CD4-positive, alpha-beta T cell (primary cell): ENCODE measurements around the gene KRTAP21-1. TPM values are rescaled to one million over a fixed set of nuclear protein-coding genes. Genes with fewer than 3 reads are reported as not detected.

Experiments
- ATAC-seq: fragments of 200-7000 bp; cut with Tn5 transposase; one replicate; pipeline ENCODE4 v1.10.0; 2022; ENCODE audit warnings: mild to moderate bottlenecking; ENCODE audit not compliant: poor library complexity
- CTCF ChIA-PET: fragments of 350-600 bp; sonication (Branson Sonifier 250); formaldehyde crosslinking; loops from one replicate; lab custom pipeline; 2021; ENCODE audit warnings: antibody characterized with exemption, inconsistent platforms; lab: Charles Lee
- POLR2A ChIA-PET: fragments of 350-600 bp; sonication (Branson Sonifier 250); formaldehyde crosslinking; loops from one replicate; lab custom pipeline; 2021; ENCODE audit warnings: antibody characterized with exemption, inconsistent platforms; lab: Charles Lee
- DNase-seq, 14 experiments: peaks; one replicate each; pipeline ENCODE4 v3.0.0-alpha.2; 2013 to 2020; ENCODE audit warnings: mixed read lengths in 2 of 14
- H3K27ac ChIP-seq, 2 donors: one replicate each; pipeline versions ENCODE4 v1.5.1 to v1.7.0; 2013; ENCODE audit warnings: low read length in 2 of 2, low read depth in 1 of 2, mild to moderate bottlenecking in 1 of 2
- H3K27me3 ChIP-seq, 2 experiments: 1 replicate in 1 of 2; 2 replicates in 1 of 2; pipeline versions ENCODE4 v1.6.1 to v1.7.0; 2013; ENCODE audit warnings: low read length in 2 of 2, control low read depth in 1 of 2, mild to moderate bottlenecking in 1 of 2, moderate library complexity in 1 of 2; ENCODE audit not compliant: insufficient read depth in 2 of 2, control insufficient read depth in 1 of 2
- H3K36me3 ChIP-seq: one replicate; pipeline ENCODE4 v1.6.1; 2013; ENCODE audit warnings: low read length, control low read depth; ENCODE audit not compliant: insufficient read depth
- H3K4me1 ChIP-seq: one replicate; pipeline ENCODE4 v1.6.1; 2013; ENCODE audit warnings: low read length, control low read depth; ENCODE audit not compliant: insufficient read depth
- H3K4me3 ChIP-seq: one replicate; pipeline ENCODE4 v1.5.1; 2013; ENCODE audit warnings: mild to moderate bottlenecking, low read length, moderate library complexity
- H3K9me3 ChIP-seq, 2 experiments: 1 replicate in 1 of 2; 2 replicates in 1 of 2; pipeline versions ENCODE4 v1.6.1 to v1.7.0; 2013; ENCODE audit warnings: low read length in 2 of 2, mild to moderate bottlenecking in 2 of 2, control low read depth in 1 of 2, moderate library complexity in 1 of 2; ENCODE audit not compliant: control insufficient read depth in 1 of 2, insufficient read depth in 1 of 2
- H3K27ac Mint-ChIP-seq: one replicate; pipeline ENCODE4 v1.8.0; 2020; ENCODE audit warnings: mixed read lengths
- H3K27me3 Mint-ChIP-seq: one replicate; pipeline ENCODE4 v1.8.0; 2021; ENCODE audit warnings: mixed read lengths
- H3K36me3 Mint-ChIP-seq: one replicate; pipeline ENCODE4 v1.8.0; 2021; ENCODE audit warnings: low read depth, mixed read lengths
- H3K4me1 Mint-ChIP-seq: one replicate; pipeline ENCODE4 v1.8.0; 2021; ENCODE audit warnings: low read depth, mixed read lengths
- H3K4me3 Mint-ChIP-seq: one replicate; pipeline ENCODE4 v1.8.0; 2020; ENCODE audit warnings: mild to moderate bottlenecking, mixed read lengths
- H3K9me3 Mint-ChIP-seq: one replicate; pipeline ENCODE4 v1.8.0; 2020; ENCODE audit warnings: mixed read lengths
- CTCF ChIP-seq: fragments of 200-600 bp; IDR thresholded peaks from one replicate; pipeline ENCODE4 v1.8.0; 2022; ENCODE audit warnings: antibody characterized with exemption, mild to moderate bottlenecking
- intact Hi-C, 2 experiments: fragments of 100-400 bp; cut with DNase I in 1 of 2; cut with micrococcal nuclease in 1 of 2; formaldehyde crosslinking; loops; one replicate each; pipeline versions ENCODE4 v1.15.1 to v1.9.0; 2023 to 2025; cut with DNase I, micrococcal nuclease
- total RNA-seq, 174 experiments: library from RNA in 2 of 174; stranded (reverse) in 2 of 174; gene quantifications; one replicate each; pipeline ENCODE4 v1.2.3 and lab custom pipeline; 2021 to 2026

KRTAP21-1 gene
- total RNA-seq, 2 experiments from 2014 or later, result not detected

DNA sequence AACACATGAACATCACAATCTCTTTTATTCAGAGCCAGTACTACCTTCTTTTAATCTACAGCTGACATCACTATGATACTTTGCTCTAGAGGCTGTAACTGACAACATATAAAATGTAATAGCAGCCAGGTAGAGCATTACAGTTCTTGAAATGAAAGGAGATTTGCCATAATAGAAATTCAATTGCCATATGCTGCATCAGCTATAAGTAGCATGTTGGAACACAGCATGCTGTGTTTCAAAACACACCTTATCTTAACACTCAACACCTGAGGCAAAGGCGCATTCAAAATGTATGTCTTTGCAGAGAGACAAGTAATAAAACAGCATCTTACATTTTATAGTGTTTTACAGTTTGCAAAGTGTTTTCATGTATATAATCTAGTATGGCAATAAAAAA is 24.0 kb upstream of the KRTAP21-1 start:
- Mint-ChIP-seq H3K36me3 (no peaks in the 10 kb centered on the region), H3K9me3 (peaks cover 2% of the 10 kb centered on the region), H3K27ac (no peak overlapping the region), H3K27me3 (peaks cover 5% of the 10 kb centered on the region), H3K4me3 (no peak overlapping the region), H3K4me1 (no peaks in the 10 kb centered on the region)
- DNase-seq (no peak), ATAC-seq (no peak)
- TF ChIP-seq CTCF, result no peak
- peaks cover 3 to 5% of the 10 kb centered on the region in 2 experiments for H3K9me3 ChIP-seq
- H3K4me3 ChIP-seq, result no peak overlapping the region
- ChIA-PET POLR2A (no interaction called here), CTCF (interaction anchor here (0.7 kb wide), 1 partner anchor 9 kb away, joined by 3 read pairs; no protein-coding TSS in a partner anchor)
- no peak overlapping the region for H3K27ac ChIP-seq
- H3K36me3 ChIP-seq, result no peaks in the 10 kb centered on the region
- peaks cover 0 to 5% of the 10 kb centered on the region in 2 experiments for H3K27me3 ChIP-seq
- H3K4me1 ChIP-seq, result no peaks in the 10 kb centered on the region
- intact Hi-C loops, result no loop called here

DNA sequence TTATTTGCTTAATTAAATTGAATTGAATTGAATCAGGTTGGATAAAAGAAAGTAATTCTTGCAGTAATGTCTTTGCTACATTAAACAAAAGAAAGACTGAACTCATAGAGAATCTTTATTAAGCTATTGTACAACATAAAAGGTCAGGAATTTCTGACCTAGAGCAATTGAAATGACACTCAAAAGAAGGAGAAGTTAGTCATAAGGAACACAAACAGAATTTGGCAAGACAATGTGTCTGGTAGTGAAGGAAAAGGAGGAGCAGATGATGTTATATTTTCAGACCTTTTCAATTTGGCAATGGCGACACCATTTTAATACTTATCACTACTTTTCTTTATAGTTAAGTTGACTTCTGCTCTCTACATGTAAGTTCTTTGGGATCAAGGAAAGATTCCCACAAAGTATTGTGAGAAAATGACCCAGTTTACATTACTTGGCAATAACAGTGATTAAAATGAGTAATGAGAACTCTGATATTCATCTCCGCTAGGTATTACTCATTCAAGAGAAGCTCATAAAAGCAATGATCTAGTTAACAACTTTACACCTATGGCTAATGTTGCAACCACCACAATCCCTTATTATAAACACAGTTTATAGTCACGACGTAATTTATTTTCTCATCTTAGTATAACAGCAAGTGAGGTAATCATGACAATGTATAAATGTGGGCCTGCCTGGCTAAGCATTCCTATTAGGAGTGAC is 14.7 kb upstream of the KRTAP21-1 start:
- Histone ChIP-seq H3K36me3 (no peaks in the 10 kb centered on the region), H3K4me1 (no peaks in the 10 kb centered on the region), H3K27me3 (no peaks in the 10 kb centered on the region), H3K27ac (no peak overlapping the region), H3K9me3 (peaks cover 0 to 1% of the 10 kb centered on the region in 2 experiments), H3K4me3 (no peak overlapping the region)
- Mint-ChIP-seq H3K4me1 (no peaks in the 10 kb centered on the region), H3K9me3 (peaks cover 2% of the 10 kb centered on the region), H3K4me3 (no peak overlapping the region), H3K36me3 (no peaks in the 10 kb centered on the region), H3K27ac (no peak overlapping the region), H3K27me3 (peaks cover 4% of the 10 kb centered on the region)
- ATAC-seq (no peak), DNase-seq (no peak)
- ChIA-PET POLR2A (no interaction called here), CTCF (no interaction called here)
- intact Hi-C loops, result no loop called here
- TF ChIP-seq CTCF, result no peak

GRCh38 chr21:30760776-30761175 is 5.5 kb upstream of the KRTAP21-1 start:
- peaks cover 11% of the 10 kb centered on the region for H3K27me3 Mint-ChIP-seq
- no peaks in the 10 kb centered on the region for H3K9me3 ChIP-seq
- TF ChIP-seq CTCF, result no peak
- H3K4me1 ChIP-seq, result no peaks in the 10 kb centered on the region
- no peaks in the 10 kb centered on the region for H3K36me3 Mint-ChIP-seq
- no peaks in the 10 kb centered on the region for H3K27me3 ChIP-seq
- no peak overlapping the region for H3K4me3 Mint-ChIP-seq
- DNase-seq, result no peak
- no peak for ATAC-seq
- intact Hi-C loops, result no loop called here
- H3K36me3 ChIP-seq, result no peaks in the 10 kb centered on the region
- H3K9me3 Mint-ChIP-seq, result peaks cover 2% of the 10 kb centered on the region
- no peaks in the 10 kb centered on the region for H3K4me1 Mint-ChIP-seq
- ChIA-PET CTCF (no interaction called here), POLR2A (no interaction called here)
- H3K4me3 ChIP-seq, result no peak overlapping the region
- H3K27ac ChIP-seq, result no peak overlapping the region
- H3K27ac Mint-ChIP-seq, result no peak overlapping the region
